OCI-LY1 (cell line): ENCODE results near the gene SNX1.

Source experiments
- H2AFZ ChIP-seq: fragments of 200-600 bp; sonication (generic), shearing (Covaris generic); 2 replicates; pipeline ENCODE4 v1.6.0; 2014; ENCODE audit warnings: antibody characterized with exemption, mild to moderate bottlenecking, low read length
- H3F3A ChIP-seq: fragments of 200-600 bp; sonication (generic), shearing (Covaris generic); 2 replicates; pipeline ENCODE4 v1.6.0; 2014; ENCODE audit warnings: mild to moderate bottlenecking, antibody characterized with exemption, low read length, moderate library complexity; ENCODE audit not compliant: insufficient read depth
- H3K27ac ChIP-seq: fragments of 200-600 bp; sonication (generic); 2 replicates; pipeline ENCODE4 v1.5.1; 2014; ENCODE audit warnings: low read length, mixed run types, mild to moderate bottlenecking, low read depth; ENCODE audit not compliant: poor library complexity, severe bottlenecking
- H3K27me3 ChIP-seq: fragments of 200-600 bp; sonication (generic); 2 replicates; pipeline ENCODE4 v1.6.0; 2014; ENCODE audit warnings: antibody characterized with exemption, mild to moderate bottlenecking, low read length, moderate library complexity; ENCODE audit not compliant: insufficient read depth
- H3K36me3 ChIP-seq: fragments of 200-600 bp; sonication (generic); 2 replicates; pipeline ENCODE4 v1.6.1; 2014; ENCODE audit warnings: mild to moderate bottlenecking, antibody characterized with exemption, low read length, moderate library complexity, mixed read lengths; ENCODE audit not compliant: insufficient read depth
- H3K4me1 ChIP-seq: fragments of 200-600 bp; sonication (generic); 2 replicates; pipeline ENCODE4 v1.5.1; 2014; ENCODE audit warnings: mild to moderate bottlenecking, low read length, moderate library complexity; ENCODE audit not compliant: insufficient read depth, severe bottlenecking
- H3K4me2 ChIP-seq: fragments of 200-600 bp; sonication (generic), shearing (Covaris generic); 2 replicates; pipeline ENCODE4 v1.6.1; 2014; ENCODE audit warnings: low read length
- H3K4me3 ChIP-seq: fragments of 200-600 bp; sonication (generic); 2 replicates; pipeline ENCODE4 v1.5.1; 2014; ENCODE audit warnings: low read length, low read depth, mild to moderate bottlenecking, mixed read lengths; ENCODE audit not compliant: poor library complexity, severe bottlenecking
- H3K79me2 ChIP-seq: fragments of 200-600 bp; shearing (Covaris generic); 2 replicates; pipeline ENCODE4 v1.6.1; 2016; ENCODE audit warnings: mixed run types, low read length, mixed read lengths; ENCODE audit not compliant: insufficient read depth
- H3K9ac ChIP-seq: fragments of 200-600 bp; sonication (generic), shearing (Covaris generic); 2 replicates; pipeline ENCODE4 v1.6.1; 2014; ENCODE audit warnings: mild to moderate bottlenecking, low read length, mixed read lengths
- H3K9me2 ChIP-seq: fragments of 200-600 bp; sonication (generic), shearing (Covaris generic); 2 replicates; pipeline ENCODE4 v1.6.1; 2014; ENCODE audit warnings: low read depth, mild to moderate bottlenecking, low read length, mixed read lengths
- H3K9me3 ChIP-seq: fragments of 200-600 bp; shearing (Covaris generic); 2 replicates; pipeline ENCODE4 v1.6.1; 2014; ENCODE audit warnings: low read length, mixed read lengths
- H4K20me1 ChIP-seq: fragments of 200-600 bp; sonication (generic), shearing (Covaris generic); 2 replicates; pipeline ENCODE4 v1.6.0; 2016; ENCODE audit warnings: mild to moderate bottlenecking, low read length; ENCODE audit not compliant: insufficient read depth
- CTCF ChIP-seq: fragments of 200-600 bp; sonication (generic), shearing (Covaris generic); IDR thresholded peaks from 2 replicates; pipeline ENCODE4 v1.5.1; 2017; ENCODE audit warnings: mild to moderate bottlenecking, antibody characterized with exemption, low read length, moderate library complexity, mixed read lengths
- EZH2 ChIP-seq: fragments of 200-600 bp; sonication (generic), shearing (Covaris generic); IDR thresholded peaks from 2 replicates; pipeline ENCODE4 v1.8.0; 2017; ENCODE audit warnings: borderline replicate concordance, mixed run types, mild to moderate bottlenecking, antibody characterized with exemption, low read length, moderate library complexity, mixed read lengths

Gene SNX1

GRCh38 chr15:64048781-64049460 is 46.9 kb upstream of the SNX1 start:
- TF ChIP-seq CTCF (no peak), EZH2 (no peak)
- Histone ChIP-seq H2AFZ (no peak overlapping the region), H3K27ac (peak overlapping the region; percentile 33), H3K4me3 (no peak overlapping the region), H4K20me1 (no peaks in the 10 kb centered on the region), H3F3A (no peaks in the 10 kb centered on the region), H3K27me3 (no peaks in the 10 kb centered on the region), H3K4me1 (peaks cover 48% of the 10 kb centered on the region), H3K9me3 (no peaks in the 10 kb centered on the region), H3K36me3 (no peaks in the 10 kb centered on the region), H3K4me2 (no peak overlapping the region), H3K9ac (no peak overlapping the region), H3K9me2 (no peaks in the 10 kb centered on the region), H3K79me2 (no peaks in the 10 kb centered on the region)

DNA sequence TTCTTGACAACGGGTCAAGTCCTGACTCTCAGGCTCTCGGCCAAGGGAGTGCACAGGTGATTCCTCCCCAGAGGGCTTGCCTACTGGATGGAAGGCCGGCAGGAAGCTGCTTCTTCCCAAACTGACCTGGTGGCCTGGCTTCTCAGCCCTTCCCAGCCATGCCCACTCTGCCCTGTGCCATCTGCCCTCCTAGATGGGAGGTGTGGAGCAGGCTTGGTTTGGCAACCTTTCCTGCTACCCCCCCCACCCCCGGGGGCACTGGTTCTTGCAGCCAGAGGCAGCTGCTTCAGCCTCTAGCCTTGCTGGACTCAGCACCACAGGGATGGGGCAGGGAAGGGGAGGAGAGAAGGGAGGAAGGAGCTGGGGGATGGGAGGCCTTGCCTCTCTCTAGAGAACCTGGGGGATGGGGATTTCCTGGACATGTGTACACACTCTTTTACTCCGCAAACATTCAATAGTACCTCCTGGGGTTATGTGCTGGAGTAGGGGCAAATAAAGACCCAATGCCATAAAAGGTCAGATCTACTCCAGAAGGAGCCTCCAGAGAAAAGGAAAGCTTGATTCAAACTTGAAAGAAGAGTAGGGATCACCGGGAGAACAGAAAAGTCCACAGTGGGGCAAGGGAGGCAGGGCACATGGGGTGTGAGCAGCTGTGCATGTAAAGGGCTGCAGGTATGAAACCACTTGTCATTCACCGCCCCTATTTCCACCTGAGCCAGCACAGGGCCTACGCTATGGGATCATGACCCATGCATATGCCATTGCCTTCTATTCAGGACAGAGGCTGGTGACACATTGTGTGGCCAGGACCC is 45.3 kb upstream of the SNX1 start:
- TF ChIP-seq CTCF (no peak), EZH2 (no peak)
- Histone ChIP-seq H3K4me3 (no peak overlapping the region), H3K36me3 (no peaks in the 10 kb centered on the region), H2AFZ (no peak overlapping the region), H3K27ac (no peak overlapping the region), H3K27me3 (no peaks in the 10 kb centered on the region), H3K9me2 (no peaks in the 10 kb centered on the region), H3K9me3 (no peaks in the 10 kb centered on the region), H3K4me1 (peaks cover 32% of the 10 kb centered on the region), H4K20me1 (no peaks in the 10 kb centered on the region), H3K4me2 (no peak overlapping the region), H3K79me2 (no peaks in the 10 kb centered on the region), H3F3A (no peaks in the 10 kb centered on the region), H3K9ac (no peak overlapping the region)

DNA sequence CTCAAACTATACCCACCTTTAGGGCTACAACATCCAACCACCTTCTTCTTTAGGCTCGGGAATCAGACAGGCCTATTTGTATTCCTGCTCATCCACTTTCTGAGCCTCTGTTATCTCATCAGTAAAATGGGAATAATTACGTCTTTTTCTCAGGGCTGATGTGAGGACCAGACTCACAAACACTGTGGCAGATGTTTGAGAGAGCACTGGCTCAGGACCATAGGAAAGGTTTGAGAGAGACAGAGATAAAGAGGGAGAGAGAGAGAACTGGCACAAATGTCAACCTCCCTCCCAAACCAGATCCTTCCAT is 44.7 kb upstream of the SNX1 start:
- no peak overlapping the region for H3K4me2 ChIP-seq
- no peaks in the 10 kb centered on the region for H3K79me2 ChIP-seq
- H3K36me3 ChIP-seq = no peaks in the 10 kb centered on the region
- no peaks in the 10 kb centered on the region for H3F3A ChIP-seq
- no peaks in the 10 kb centered on the region for H4K20me1 ChIP-seq
- no peak overlapping the region for H3K4me3 ChIP-seq
- H3K27me3 ChIP-seq = no peaks in the 10 kb centered on the region
- H3K9me3 ChIP-seq = no peaks in the 10 kb centered on the region
- no peak overlapping the region for H2AFZ ChIP-seq
- peaks cover 28% of the 10 kb centered on the region for H3K4me1 ChIP-seq
- H3K9ac ChIP-seq = no peak overlapping the region
- no peaks in the 10 kb centered on the region for H3K9me2 ChIP-seq
- H3K27ac ChIP-seq = no peak overlapping the region
- TF ChIP-seq EZH2 (no peak), CTCF (no peak)
